Measurements from ENCODE around the gene NANOS2. TPM values are rescaled to one million over a fixed set of nuclear protein-coding genes. Genes with fewer than 3 reads are reported as not detected.
A peak's percentile ranks its signal among the peaks of the same experiment; 100 is the strongest.
"Not testable (repeated sequence)": the region's sequence is repeated elsewhere in the genome, so short reads cannot be mapped to it uniquely, and the experiment has no call there.

Gene NANOS2
- total RNA-seq, 2 donors from 2014 or later, result not detected

GRCh38 chr19:45872095-45872919 is 42.3 kb downstream of the NANOS2 start:
- H3K4me3 ChIP-seq, result no peak overlapping the region
- DNase-seq, result no peak
- no peaks in the 10 kb centered on the region for H3K9me3 ChIP-seq
- no peak for TF ChIP-seq CTCF (IDR thresholded peaks at IDR 0.05)
- H3K9ac ChIP-seq (ENCODE audit: low read depth in 2 of 2, low read length in 2 of 2), result no peak overlapping the region
- peaks cover 8% of the 10 kb centered on the region for H3K4me1 ChIP-seq
- H3K27ac ChIP-seq, result no peak overlapping the region
- no peaks in the 10 kb centered on the region for H3K27me3 ChIP-seq
- H3K36me3 ChIP-seq, result no peaks in the 10 kb centered on the region
- intact Hi-C loops (cut with DNase I), result no loop called here

GRCh38 chr19:45870798-45871197 is 43.8 kb downstream of the NANOS2 start:
- Histone ChIP-seq H3K9ac (ENCODE audit: low read depth in 2 of 2, low read length in 2 of 2) (no peak overlapping the region), H3K27ac (no peak overlapping the region), H3K4me1 (no peaks in the 10 kb centered on the region), H3K36me3 (no peaks in the 10 kb centered on the region), H3K9me3 (no peaks in the 10 kb centered on the region), H3K4me3 (no peak overlapping the region), H3K27me3 (no peaks in the 10 kb centered on the region)
- TF ChIP-seq CTCF (IDR thresholded peaks at IDR 0.05), result no peak
- intact Hi-C loops (cut with DNase I), result no loop called here
- no peak for DNase-seq

- H3K9me3 ChIP-seq; H3K36me3 ChIP-seq; H3K27me3 ChIP-seq; DNase-seq; H3K4me1 ChIP-seq; intact Hi-C loops (cut with DNase I): not testable (repeated sequence)
- H3K4me3 ChIP-seq, result peak overlapping the region; percentile 77
- peak overlapping the region; percentile 70 for H3K27ac ChIP-seq
- H3K9ac ChIP-seq (ENCODE audit: low read depth in 2 of 2, low read length in 2 of 2), result peak overlapping the region; percentile 45 to 83
Observed at GRCh38 chr19:45867241-45867640, 47.3 kb downstream of the NANOS2 start.

- intact Hi-C loops (cut with DNase I), result no loop called here
- peak; percentile 64 for DNase-seq
- Histone ChIP-seq H3K27ac (peak overlapping the region; percentile 70), H3K4me1 (peaks cover 5% of the 10 kb centered on the region), H3K9me3 (no peaks in the 10 kb centered on the region), H3K36me3 (no peaks in the 10 kb centered on the region), H3K27me3 (no peaks in the 10 kb centered on the region), H3K4me3 (peak overlapping the region; percentile 77), H3K9ac (ENCODE audit: low read depth in 2 of 2, low read length in 2 of 2) (peak overlapping the region; percentile 51 to 83)
- TF ChIP-seq CTCF (IDR thresholded peaks at IDR 0.05), result no peak
Observed at GRCh38 chr19:45866400-45867176, 48.0 kb downstream of the NANOS2 start.

- no peaks in the 10 kb centered on the region for H3K27me3 ChIP-seq
- H3K4me1 ChIP-seq, result peaks cover 6% of the 10 kb centered on the region
- peak overlapping the region; percentile 61 for H3K27ac ChIP-seq
- intact Hi-C loops (cut with DNase I), result no loop called here
- H3K9me3 ChIP-seq, result no peaks in the 10 kb centered on the region
- H3K36me3 ChIP-seq, result no peaks in the 10 kb centered on the region
- peak overlapping the region; percentile 77 for H3K4me3 ChIP-seq
- H3K9ac ChIP-seq (ENCODE audit: low read depth in 2 of 2, low read length in 2 of 2), result peak overlapping the region; percentile 64 to 83
- TF ChIP-seq CTCF (IDR thresholded peaks at IDR 0.05), result no peak
- DNase-seq, result peak; percentile 77
Observed at GRCh38 chr19:45865269-45865948, 49.2 kb downstream of the NANOS2 start.

Data from colonic mucosa (tissue), 4 donors.